Measurements from ENCODE around the gene THOP1. TPM values are rescaled to one million over a fixed set of nuclear protein-coding genes. Genes with fewer than 3 reads are reported as not detected.

The THOP1 gene
- total and polyA plus RNA-seq, 10 of the 15 experiments (the other 5 are each of a cell fraction or from before 2014, with no cell fraction given): 1.9 to 270 (median 169) TPM

DNA sequence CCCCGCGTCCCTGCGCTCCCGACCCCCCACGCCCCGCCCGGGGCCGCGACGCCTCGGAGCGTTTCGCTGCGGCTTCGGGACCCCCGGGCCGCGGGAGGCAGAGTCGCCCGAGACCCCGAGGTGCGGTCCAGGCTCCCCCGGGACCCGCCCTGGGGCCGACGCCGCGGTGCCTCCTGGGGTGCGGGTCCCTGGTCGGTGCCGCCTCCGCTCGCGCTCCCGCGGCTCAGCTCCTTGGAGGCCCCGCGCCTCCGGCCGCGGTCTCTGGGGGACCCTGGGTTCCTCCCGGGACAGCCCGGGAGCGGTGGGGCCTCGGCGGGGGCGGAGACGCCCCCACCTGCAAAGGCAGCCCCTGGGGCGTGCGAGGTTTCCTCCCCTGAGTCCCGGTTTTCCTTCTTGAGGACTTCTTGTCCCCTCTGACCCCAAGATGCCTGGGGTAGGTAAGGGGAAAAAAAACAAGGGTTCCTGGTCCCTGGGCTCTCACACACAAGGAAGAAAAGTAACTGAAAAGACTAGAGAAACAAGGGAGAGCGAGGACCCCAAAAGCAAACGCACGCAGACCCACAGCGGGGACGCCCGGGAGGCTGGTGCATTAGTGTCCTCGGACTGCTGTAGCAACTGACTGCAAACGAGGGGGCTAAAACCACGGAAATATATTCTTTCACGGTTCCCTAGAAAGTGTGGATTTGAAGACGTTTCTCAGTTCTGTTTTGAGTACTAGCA lies 56.7 kb downstream of the THOP1 start:
- ChIA-PET POLR2A (no interaction called here), RAD21 (ENCODE audit: unreplicated experiment) (no interaction called here), CTCF (interaction anchor here (0.7 kb wide), 1 partner anchor 56 kb away, joined by 3 read pairs; the partner anchor contains the start of gene THOP1), SMC1A (ENCODE audit: uncharacterized antibody, unreplicated experiment) (no interaction called here)
- Histone ChIP-seq H3K27me3 (replicated peaks in 1 of 2; ENCODE audit: control insufficient read depth in 2 of 2, insufficient read depth in 2 of 2, low read length in 1 of 2) (no peaks in the 10 kb centered on the region), H3K4me1 (ENCODE audit: control insufficient read depth, insufficient read depth, low read length) (peaks cover 3% of the 10 kb centered on the region; the same call in 1 of the 2 replicates), H3K4me2 (ENCODE audit: control insufficient read depth, insufficient read depth) (peak overlapping the region; percentile 58), H3K79me2 (ENCODE audit: control insufficient read depth, insufficient read depth, low read length) (peaks cover 2% of the 10 kb centered on the region), H2AFZ (ENCODE audit: control insufficient read depth, low read depth, low read length) (peak overlapping the region; percentile 81), H3K36me3 (ENCODE audit: control insufficient read depth in 2 of 2, insufficient read depth in 2 of 2, low read length in 1 of 2) (no peaks in the 10 kb centered on the region), H4K20me1 (ENCODE audit: control insufficient read depth, insufficient read depth) (no peaks in the 10 kb centered on the region), H3K4me3 (peak overlapping the region; percentile 93), H3K9ac (ENCODE audit: control insufficient read depth, insufficient read depth, low read length) (peak overlapping the region; percentile 71; the same call in 1 of the 2 replicates), H3K9me3 (replicated peaks; ENCODE audit: control insufficient read depth, insufficient read depth, low read length) (peaks cover 3% of the 10 kb centered on the region), H3K27ac (ENCODE audit: control insufficient read depth, insufficient read depth) (no peak overlapping the region)
- BruUV-seq (replicated peaks): TSS peak; percentile 55
- WGBS (ENCODE audit: insufficient coverage, insufficient replicate concordance, low lambda C conversion rate, missing lambda C conversion rate): 6% methylated on average over 39 of the region's 62 CpGs
- FAIRE-seq (no peak), DNase-seq (ENCODE audit: low read depth, low spot score) (no peak), ATAC-seq (no peak; the same call in 2 of the 3 replicates)
- in situ Hi-C loops (cut with MboI) (no loop called here), intact Hi-C loops (cut with micrococcal nuclease; ENCODE audit: unreplicated experiment) (no loop called here)
- peak in 1 of 2 experiments; percentile 48; a peak in 1 of 3 replicates for TF ChIP-seq EGR1 (IDR thresholded peaks at IDR 0.05; ENCODE audit: borderline replicate concordance in 1 of 2, low read depth in 2 of 2, low read length in 2 of 2)
- TF ChIP-seq MTA3 (IDR thresholded peaks at IDR 0.05; ENCODE audit: borderline replicate concordance, low read length): no peak

DNA sequence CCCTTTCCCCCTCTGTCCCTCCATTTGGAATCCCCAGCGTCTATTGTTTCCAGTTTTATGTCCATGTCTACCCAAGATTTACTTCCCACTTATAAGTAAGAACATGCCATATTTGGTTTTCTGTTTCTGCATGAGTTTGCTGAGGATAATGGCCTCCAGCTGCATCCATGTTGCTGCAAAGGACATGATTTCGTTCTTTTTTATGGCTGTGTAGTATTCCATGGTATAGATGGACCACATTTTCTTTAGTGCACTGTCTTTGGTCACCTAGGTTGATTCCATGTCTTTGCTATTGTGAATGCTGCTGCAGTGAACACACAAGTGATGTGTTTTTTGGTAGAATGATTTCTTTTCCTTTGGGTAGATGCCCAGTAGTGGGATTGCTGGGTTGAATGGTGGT lies 59.8 kb downstream of the THOP1 start:
- Histone ChIP-seq H3K27ac (ENCODE audit: control insufficient read depth, insufficient read depth) (no peak overlapping the region), H4K20me1 (ENCODE audit: control insufficient read depth, insufficient read depth) (no peaks in the 10 kb centered on the region), H3K9ac (ENCODE audit: control insufficient read depth, insufficient read depth, low read length) (no peak overlapping the region), H3K4me2 (ENCODE audit: control insufficient read depth, insufficient read depth) (no peak overlapping the region), H3K79me2 (ENCODE audit: control insufficient read depth, insufficient read depth, low read length) (peaks cover 2% of the 10 kb centered on the region), H3K4me3 (no peak overlapping the region), H3K4me1 (ENCODE audit: control insufficient read depth, insufficient read depth, low read length) (peaks cover 3% of the 10 kb centered on the region; the same call in 1 of the 2 replicates), H3K27me3 (replicated peaks in 1 of 2; ENCODE audit: control insufficient read depth in 2 of 2, insufficient read depth in 2 of 2, low read length in 1 of 2) (no peaks in the 10 kb centered on the region), H3K9me3 (replicated peaks; ENCODE audit: control insufficient read depth, insufficient read depth, low read length) (peaks cover 10% of the 10 kb centered on the region), H3K36me3 (ENCODE audit: control insufficient read depth in 2 of 2, insufficient read depth in 2 of 2, low read length in 1 of 2) (no peaks in the 10 kb centered on the region), H2AFZ (ENCODE audit: control insufficient read depth, low read depth, low read length) (no peak overlapping the region)
- no TSS peak for BruUV-seq (replicated peaks)
- CTCF ChIA-PET: no interaction called here
- in situ Hi-C loops (cut with MboI): no loop called here
- FAIRE-seq (no peak), DNase-seq (ENCODE audit: low read depth, low spot score) (no peak), ATAC-seq (no peak)
- 91% methylated on average over 2 of the region's 2 CpGs for WGBS (ENCODE audit: insufficient coverage, insufficient replicate concordance, low lambda C conversion rate, missing lambda C conversion rate)
- RAD21 ChIA-PET (ENCODE audit: unreplicated experiment): no interaction called here
- TF ChIP-seq, protein P1, sequence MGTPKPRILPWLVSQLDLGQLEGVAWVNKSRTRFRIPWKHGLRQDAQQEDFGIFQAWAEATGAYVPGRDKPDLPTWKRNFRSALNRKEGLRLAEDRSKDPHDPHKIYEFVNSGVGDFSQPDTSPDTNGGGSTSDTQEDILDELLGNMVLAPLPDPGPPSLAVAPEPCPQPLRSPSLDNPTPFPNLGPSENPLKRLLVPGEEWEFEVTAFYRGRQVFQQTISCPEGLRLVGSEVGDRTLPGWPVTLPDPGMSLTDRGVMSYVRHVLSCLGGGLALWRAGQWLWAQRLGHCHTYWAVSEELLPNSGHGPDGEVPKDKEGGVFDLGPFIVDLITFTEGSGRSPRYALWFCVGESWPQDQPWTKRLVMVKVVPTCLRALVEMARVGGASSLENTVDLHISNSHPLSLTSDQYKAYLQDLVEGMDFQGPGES (IDR thresholded peaks at IDR 0.05): no peak
- TF ChIP-seq CBFB (IDR thresholded peaks at IDR 0.05; ENCODE audit: low read depth) (no peak), TCF3 (IDR thresholded peaks at IDR 0.05; ENCODE audit: borderline replicate concordance, insufficient read depth, low read depth, low read length) (no peak), BMI1 (IDR thresholded peaks at IDR 0.05; ENCODE audit: borderline replicate concordance) (no peak), GABPA (IDR thresholded peaks at IDR 0.05; ENCODE audit: low read depth) (no peak), SUPT20H (IDR thresholded peaks at IDR 0.05; ENCODE audit: borderline replicate concordance, control insufficient read depth, low read depth, low read length) (no peak), USF1 (IDR thresholded peaks at IDR 0.05; ENCODE audit: borderline replicate concordance, extremely low read length, insufficient read depth, low read depth, low read length) (no peak), ZNF622 (IDR thresholded peaks at IDR 0.05) (no peak)
- TF ChIP-seq, protein P2, sequence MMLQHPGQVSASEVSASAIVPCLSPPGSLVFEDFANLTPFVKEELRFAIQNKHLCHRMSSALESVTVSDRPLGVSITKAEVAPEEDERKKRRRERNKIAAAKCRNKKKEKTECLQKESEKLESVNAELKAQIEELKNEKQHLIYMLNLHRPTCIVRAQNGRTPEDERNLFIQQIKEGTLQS (IDR thresholded peaks at IDR 0.05; ENCODE audit: borderline replicate concordance, extremely low read depth, low read depth, low read length): no peak
- SMC1A ChIA-PET (ENCODE audit: uncharacterized antibody, unreplicated experiment): no interaction called here
- intact Hi-C loops (cut with micrococcal nuclease; ENCODE audit: unreplicated experiment): no loop called here
- POLR2A ChIA-PET: no interaction called here

Data from GM12878 (cell line).